ENCODE data around the gene GJB3.

DNA sequence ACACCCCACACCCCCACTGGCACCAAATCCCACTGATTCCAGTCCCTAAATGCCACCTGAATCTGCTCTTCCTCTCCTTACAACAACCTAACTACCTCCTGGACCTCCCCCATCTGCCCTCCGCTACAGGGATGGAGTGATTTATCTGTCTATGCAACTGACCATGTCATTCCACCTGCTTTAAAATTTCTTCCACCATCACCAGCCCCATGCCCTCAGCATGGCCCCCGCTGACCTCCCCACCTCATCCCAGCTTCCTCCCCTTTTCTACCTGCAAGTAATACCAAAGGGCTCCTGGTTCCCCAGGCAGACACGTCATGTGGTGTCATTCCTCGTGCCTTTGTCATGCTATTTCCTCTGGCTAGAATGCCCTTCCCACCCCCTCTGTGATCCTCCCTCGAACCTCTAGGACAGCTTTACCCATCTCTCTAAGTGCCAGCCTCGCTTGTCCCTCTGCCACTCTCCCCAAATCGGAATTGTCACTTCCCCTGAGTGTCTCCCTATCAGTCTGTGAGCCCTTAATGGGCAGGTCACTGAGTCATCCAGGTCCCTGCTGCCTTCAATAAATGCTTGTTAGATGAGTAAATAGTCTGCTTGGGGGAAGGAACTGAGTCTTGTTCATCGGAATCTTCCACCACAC lies 17.8 kb upstream of the GJB3 start:
- TF ChIP-seq CTCF (IDR thresholded peaks at IDR 0.05; ENCODE audit: insufficient read depth, low read length), result no peak
- TF ChIP-seq, protein P1, sequence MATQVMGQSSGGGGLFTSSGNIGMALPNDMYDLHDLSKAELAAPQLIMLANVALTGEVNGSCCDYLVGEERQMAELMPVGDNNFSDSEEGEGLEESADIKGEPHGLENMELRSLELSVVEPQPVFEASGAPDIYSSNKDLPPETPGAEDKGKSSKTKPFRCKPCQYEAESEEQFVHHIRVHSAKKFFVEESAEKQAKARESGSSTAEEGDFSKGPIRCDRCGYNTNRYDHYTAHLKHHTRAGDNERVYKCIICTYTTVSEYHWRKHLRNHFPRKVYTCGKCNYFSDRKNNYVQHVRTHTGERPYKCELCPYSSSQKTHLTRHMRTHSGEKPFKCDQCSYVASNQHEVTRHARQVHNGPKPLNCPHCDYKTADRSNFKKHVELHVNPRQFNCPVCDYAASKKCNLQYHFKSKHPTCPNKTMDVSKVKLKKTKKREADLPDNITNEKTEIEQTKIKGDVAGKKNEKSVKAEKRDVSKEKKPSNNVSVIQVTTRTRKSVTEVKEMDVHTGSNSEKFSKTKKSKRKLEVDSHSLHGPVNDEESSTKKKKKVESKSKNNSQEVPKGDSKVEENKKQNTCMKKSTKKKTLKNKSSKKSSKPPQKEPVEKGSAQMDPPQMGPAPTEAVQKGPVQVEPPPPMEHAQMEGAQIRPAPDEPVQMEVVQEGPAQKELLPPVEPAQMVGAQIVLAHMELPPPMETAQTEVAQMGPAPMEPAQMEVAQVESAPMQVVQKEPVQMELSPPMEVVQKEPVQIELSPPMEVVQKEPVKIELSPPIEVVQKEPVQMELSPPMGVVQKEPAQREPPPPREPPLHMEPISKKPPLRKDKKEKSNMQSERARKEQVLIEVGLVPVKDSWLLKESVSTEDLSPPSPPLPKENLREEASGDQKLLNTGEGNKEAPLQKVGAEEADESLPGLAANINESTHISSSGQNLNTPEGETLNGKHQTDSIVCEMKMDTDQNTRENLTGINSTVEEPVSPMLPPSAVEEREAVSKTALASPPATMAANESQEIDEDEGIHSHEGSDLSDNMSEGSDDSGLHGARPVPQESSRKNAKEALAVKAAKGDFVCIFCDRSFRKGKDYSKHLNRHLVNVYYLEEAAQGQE (IDR thresholded peaks at IDR 0.05; ENCODE audit: insufficient replicate concordance, low read depth), result no peak

Measured in HL-60 (cell line).